Measurements from ENCODE around the gene BMAL1. TPM values are rescaled to one million over a fixed set of nuclear protein-coding genes. Genes with fewer than 3 reads are reported as not detected.

Gene BMAL1
- total and polyA plus RNA-seq, 2 of the 8 experiments (the other 6 are each of a cell fraction or from before 2014, with no cell fraction given), result 6.8 to 6.9 TPM

DNA sequence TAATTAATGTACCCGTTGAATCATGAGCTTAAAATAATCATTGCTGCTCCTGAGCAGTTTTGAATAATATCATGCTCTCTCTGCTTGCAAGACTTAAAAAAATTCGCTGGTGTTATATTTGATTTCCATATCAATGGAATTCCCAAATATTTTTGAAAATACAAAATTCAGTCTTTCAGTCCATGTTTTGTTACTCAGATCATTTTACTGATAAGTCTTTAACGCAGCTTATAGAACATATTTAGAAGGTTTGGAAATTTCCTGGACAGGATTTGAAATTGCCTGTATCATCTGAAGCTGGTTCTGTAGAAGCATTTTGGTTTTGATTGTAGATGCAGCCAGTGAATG, 1.9 kb downstream of the BMAL1 start:
- Histone ChIP-seq H3K23ac (ENCODE audit: insufficient read length) (no peak overlapping the region), H3K4me1 (replicated peaks in 1 of 4; ENCODE audit: control insufficient read depth in 3 of 4, insufficient read depth in 4 of 4, low read length in 3 of 4) (peaks cover 0 to 6% (median 3%) of the 10 kb centered on the region in 4 experiments; a peak in 5 of 7 replicates), H4K91ac (replicated peaks; ENCODE audit: insufficient read length, low read length) (no peak overlapping the region), H2AK5ac (ENCODE audit: low read depth, low read length) (no peak overlapping the region), H3K79me2 (ENCODE audit: control insufficient read depth in 1 of 2, insufficient read depth in 2 of 2, low read length in 2 of 2) (no peaks in the 10 kb centered on the region; a peak in 1 of 4 replicates), H3K23me2 (ENCODE audit: low read depth, low read length) (peaks cover 13% of the 10 kb centered on the region; the same call in 1 of the 2 replicates), H3K4ac (replicated peaks; ENCODE audit: insufficient read length, low read depth, low read length) (no peak overlapping the region), H3K9ac (replicated peaks in 1 of 4; ENCODE audit: extremely low read depth in 1 of 4, low read depth in 3 of 4, low read length in 3 of 4) (no peak overlapping the region), H2BK120ac (replicated peaks; ENCODE audit: low read depth, low read length) (no peak overlapping the region), H3K9me3 (ENCODE audit: insufficient read depth in 2 of 2, low read depth in 1 of 2, low read length in 1 of 2) (no peaks in the 10 kb centered on the region), H2BK12ac (ENCODE audit: low read depth, low read length) (no peak overlapping the region), H3K18ac (ENCODE audit: extremely low read depth, low read length) (no peak overlapping the region), H4K5ac (ENCODE audit: insufficient read length, low read depth, low read length) (no peak overlapping the region), H3K14ac (ENCODE audit: insufficient read length) (no peak overlapping the region), H3K79me1 (ENCODE audit: low read depth, low read length) (no peaks in the 10 kb centered on the region), H3K36me3 (ENCODE audit: control insufficient read depth in 2 of 4, insufficient read depth in 4 of 4, low read length in 3 of 4) (no peaks in the 10 kb centered on the region), H3K4me2 (ENCODE audit: insufficient read depth in 1 of 2, low read depth in 2 of 2, low read length in 2 of 2) (peak overlapping the region; percentile 79 to 90; a peak in 2 of 4 replicates), H2BK15ac (ENCODE audit: low read length) (no peak overlapping the region), H4K8ac (ENCODE audit: extremely low read depth, insufficient read depth, low read length) (no peak overlapping the region), H3K27me3 (replicated peaks in 1 of 4; ENCODE audit: control insufficient read depth in 3 of 4, extremely low read depth in 1 of 4, insufficient read depth in 3 of 4, low read length in 3 of 4) (peaks cover 6 to 53% (median 40%) of the 10 kb centered on the region in 4 experiments), H2AFZ (ENCODE audit: low read length) (no peak overlapping the region), H4K20me1 (replicated peaks in 1 of 2; ENCODE audit: control insufficient read depth in 1 of 2, insufficient read depth in 2 of 2, low read length in 2 of 2) (peaks cover 0 to 5% of the 10 kb centered on the region in 2 experiments), H3K4me3 (ENCODE audit: extremely low read depth in 1 of 4, insufficient read depth in 2 of 4, low read depth in 3 of 4, low read length in 4 of 4) (peak overlapping the region in 1 of 4 experiments; percentile 84; a peak in 2 of 8 replicates), H2BK5ac (ENCODE audit: low read depth, low read length) (no peak overlapping the region), H3K27ac (ENCODE audit: low read depth, low read length) (no peak overlapping the region), H3K56ac (replicated peaks; ENCODE audit: insufficient read length, low read depth, low read length) (no peak overlapping the region), H2BK20ac (ENCODE audit: low read length) (no peak overlapping the region)
- ChIA-PET CTCF (ENCODE audit: partially characterized antibody) (interaction anchor here (1.2 to 3.3 kb wide), 5 partner anchors 12 to 94 kb away, joined by 3 to 17 read pairs (median 8); no protein-coding TSS in a partner anchor), POLR2A (ENCODE audit: partially characterized antibody) (interaction anchor here (1.3 kb wide), 1 partner anchor 68 kb away, joined by 3 read pairs; no protein-coding TSS in a partner anchor)
- no peak for DNase-seq (ENCODE audit: low read depth in 1 of 2, low spot score in 2 of 2)
- WGBS, 2 experiments (ENCODE audit: extremely low coverage in 1 of 2, insufficient coverage in 1 of 2, insufficient read length in 1 of 2, insufficient replicate concordance in 2 of 2, low coverage in 1 of 2, low lambda C conversion rate in 2 of 2, missing lambda C conversion rate in 1 of 2), result 62% methylated on average over 3 of the region's 3 CpGs; no CpG with 5 or more reads in 1 of the 2 experiments
- TF ChIP-seq SIRT6 (IDR thresholded peaks at IDR 0.05; ENCODE audit: low read length) (no peak), JUND (IDR thresholded peaks at IDR 0.05; ENCODE audit: low read length) (no peak), BRCA1 (IDR thresholded peaks at IDR 0.05; ENCODE audit: low read depth, low read length) (no peak)
- no peak for FAIRE-seq

Measured in H1 (cell line).